Measurements from ENCODE around the gene RBM15B. TPM values are rescaled to one million over a fixed set of nuclear protein-coding genes. Genes with fewer than 3 reads are reported as not detected.
A peak's percentile ranks its signal among the peaks of the same experiment; 100 is the strongest.

Gene RBM15B
- total RNA-seq, 1 experiment from 2014 or later = 61.1 TPM

DNA sequence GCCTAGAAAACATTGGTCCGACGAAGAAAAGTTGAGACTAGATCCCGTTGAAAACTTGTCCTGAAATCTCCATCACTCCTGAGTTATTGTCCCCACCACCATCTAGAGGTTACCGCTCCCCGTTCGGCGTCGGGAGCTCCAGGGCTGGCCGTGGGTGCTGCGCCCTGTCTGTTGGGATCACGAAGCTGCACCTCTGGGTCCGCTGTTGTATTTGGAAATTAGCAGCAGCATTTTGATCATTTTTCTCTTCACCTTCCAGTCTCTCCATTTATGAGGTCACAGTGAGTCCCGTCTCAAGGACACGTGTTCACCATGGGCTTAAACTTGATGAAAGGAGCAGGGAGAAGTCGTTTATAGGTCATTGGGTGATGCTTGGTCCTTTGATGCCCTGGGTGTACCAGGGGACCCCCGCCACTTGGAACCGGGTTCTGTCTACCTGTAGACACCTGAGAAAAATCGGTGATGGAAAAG lies 5.4 kb upstream of the RBM15B start:
- no peak overlapping the region for H3K18ac ChIP-seq (ENCODE audit: insufficient read length, low read depth, low read length)
- no peak overlapping the region for H3K27ac ChIP-seq (ENCODE audit: insufficient read length, low read depth, low read length)
- no peaks in the 10 kb centered on the region for H3K27me3 ChIP-seq (ENCODE audit: insufficient read depth, low read length)
- DNase-seq = no peak
- H3K23me2 ChIP-seq (ENCODE audit: insufficient read length, low read depth, low read length, poor library complexity, severe bottlenecking) = peaks cover 16% of the 10 kb centered on the region
- H4K20me1 ChIP-seq (ENCODE audit: control insufficient read depth, insufficient read depth, insufficient read length) = no peaks in the 10 kb centered on the region
- peaks cover 2% of the 10 kb centered on the region; the same call in 1 of the 2 replicates for H3K27me3 Mint-ChIP-seq (ENCODE audit: low read depth)
- H4K5ac ChIP-seq (ENCODE audit: insufficient read length, low read depth, low read length) = no peak overlapping the region
- H3K9ac ChIP-seq (ENCODE audit: extremely low read depth, insufficient read length, low read length) = peak overlapping the region; percentile 91
- H2AK5ac ChIP-seq (ENCODE audit: insufficient read length, low read length) = no peak overlapping the region
- peak overlapping the region; percentile 95 to 98 for H3K4me3 Mint-ChIP-seq
- peaks cover 37 to 51% of the 10 kb centered on the region in 2 experiments for H3K4me1 Mint-ChIP-seq
- no peak overlapping the region for H4K91ac ChIP-seq (ENCODE audit: insufficient read length, low read depth, low read length)
- H2BK12ac ChIP-seq (ENCODE audit: insufficient read length, low read depth, low read length) = no peak overlapping the region
- H2BK20ac ChIP-seq (ENCODE audit: low read depth, low read length, poor library complexity, severe bottlenecking) = no peak overlapping the region
- no peak overlapping the region for H2BK5ac ChIP-seq (ENCODE audit: insufficient read length, low read length)
- H3K36me3 Mint-ChIP-seq (ENCODE audit: insufficient read depth in 1 of 3, low read depth in 3 of 3) = peaks cover 30 to 52% (median 51%) of the 10 kb centered on the region in 3 experiments
- WGBS (ENCODE audit: extremely low coverage, insufficient read length, low lambda C conversion rate) = no CpG with 5 or more reads among the region's 18 CpGs
- H3K23ac ChIP-seq (ENCODE audit: insufficient read length, low read depth, low read length) = no peak overlapping the region
- H2AFZ ChIP-seq (ENCODE audit: low read length) = no peak overlapping the region
- H3K4ac ChIP-seq (ENCODE audit: low read depth, low read length) = no peak overlapping the region
- no peak overlapping the region; the same call in 1 of the 2 replicates for H3K14ac ChIP-seq (ENCODE audit: insufficient read depth, low read length)
- H2BK120ac ChIP-seq (ENCODE audit: low read depth, low read length, poor library complexity, severe bottlenecking) = no peak overlapping the region
- H3K4me1 ChIP-seq (ENCODE audit: insufficient read depth, low read length) = 0 out of 2 replicates have a peak, but pooled peaks cover 6% of the 10 kb centered on the region
- H3K9me3 ChIP-seq (ENCODE audit: control insufficient read depth, low read depth, low read length) = no peaks in the 10 kb centered on the region
- H4K8ac ChIP-seq (replicated peaks; ENCODE audit: insufficient read length, low read depth, low read length) = no peak overlapping the region
- peaks cover 11% of the 10 kb centered on the region for H3K79me2 ChIP-seq (ENCODE audit: insufficient read depth, low read length)
- no peak overlapping the region for H2BK15ac ChIP-seq (ENCODE audit: low read depth, low read length)
- H3K79me1 ChIP-seq (ENCODE audit: insufficient read depth, low read depth, low read length, poor library complexity, severe bottlenecking) = peaks cover 3% of the 10 kb centered on the region
- no peak overlapping the region for H3T11ph ChIP-seq (ENCODE audit: low read length)
- no peak overlapping the region for H3K56ac ChIP-seq (ENCODE audit: insufficient read length, low read depth, low read length)
- TF ChIP-seq CTCF (conservative IDR thresholded peaks at IDR 0.05) = no peak
- no peaks in the 10 kb centered on the region; a peak in 1 of 5 replicates for H3K9me3 Mint-ChIP-seq
- H3K4me2 ChIP-seq (ENCODE audit: insufficient read depth, insufficient read length, low read length) = peak overlapping the region; percentile 89
- H3K27ac Mint-ChIP-seq = peak overlapping the region; percentile 38 to 99 (median 94); a peak in 6 of 7 replicates
